Gastrocnemius medialis (tissue), 4 donors: ENCODE results near the gene REEP1.

Experiments
- CTCF ChIP-seq, 5 experiments: fragments of 450-650 bp in 3 of 5; fragments of 200-600 bp in 2 of 5; sonication (generic) in 2 of 5; IDR thresholded peaks in 4 of 5; conservative IDR thresholded peaks in 1 of 5; 1 replicate in 4 of 5; 2 replicates in 1 of 5; pipeline ENCODE4 v1.5.1; 2016 to 2019; ENCODE audit warnings: antibody characterized with exemption in 5 of 5, mild to moderate bottlenecking in 3 of 5, moderate library complexity in 3 of 5
- POLR2A ChIP-seq, 2 donors: fragments of 450-650 bp; IDR thresholded peaks; one replicate each; pipeline ENCODE4 v1.6.1; 2017; ENCODE audit warnings: antibody characterized with exemption in 2 of 2, mild to moderate bottlenecking in 2 of 2, moderate library complexity in 2 of 2

- TF ChIP-seq POLR2A (IDR thresholded peaks at IDR 0.05) = no peak
- no peak for TF ChIP-seq CTCF (IDR thresholded peaks at IDR 0.05 in 4 of 5, conservative IDR thresholded peaks at IDR 0.05 in 1 of 5)
Measured at GRCh38 chr2:86211796-86212188, 125.6 kb downstream of the REEP1 start.
